Neuron (in vitro differentiated cells): ENCODE measurements around the gene KLHL13.
"Not testable (repeated sequence)": the region's sequence is repeated elsewhere in the genome, so short reads cannot be mapped to it uniquely, and the experiment has no call there.

ENCODE experiments used
- H2AFZ ChIP-seq: one replicate; pipeline ENCODE4 v1.6.1; 2013; ENCODE audit warnings: low read depth, mild to moderate bottlenecking, inconsistent platforms, low read length, moderate library complexity
- H3K27me3 ChIP-seq: one replicate; pipeline ENCODE4 v1.6.1; 2013; ENCODE audit warnings: low read length; ENCODE audit not compliant: insufficient read depth
- H3K36me3 ChIP-seq: one replicate; pipeline ENCODE4 v1.6.1; 2013; ENCODE audit warnings: low read length; ENCODE audit not compliant: insufficient read depth
- H3K4me1 ChIP-seq: one replicate; pipeline ENCODE4 v1.6.1; 2013; ENCODE audit warnings: low read length; ENCODE audit not compliant: insufficient read depth
- H3K4me3 ChIP-seq: 2 replicates; pipeline ENCODE4 v1.5.1; 2013; ENCODE audit warnings: mild to moderate bottlenecking, low read length, moderate library complexity
- H3K9me3 ChIP-seq: one replicate; pipeline ENCODE4 v1.6.1; 2013; ENCODE audit warnings: low read length

Gene KLHL13

DNA sequence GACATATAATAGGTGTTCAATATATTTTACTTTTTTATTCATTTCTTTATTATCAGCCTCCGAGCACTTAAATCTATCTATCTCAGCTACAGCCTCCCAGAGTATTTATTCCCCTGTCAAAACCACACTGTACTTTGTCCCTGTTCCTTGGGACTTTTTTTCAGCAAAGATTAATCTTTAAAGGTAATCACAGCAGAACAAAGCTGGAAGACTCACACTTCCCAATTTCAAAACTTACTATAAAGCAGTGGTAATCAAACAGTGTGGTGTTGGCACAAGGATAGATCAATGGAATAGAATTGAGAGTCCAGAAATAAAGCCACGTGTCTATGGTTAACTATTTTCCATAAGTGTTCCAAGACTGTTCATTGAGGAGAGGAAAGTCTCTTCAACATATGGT, 59.7 kb downstream of the KLHL13 start:
- no peaks in the 10 kb centered on the region for H3K36me3 ChIP-seq
- no peaks in the 10 kb centered on the region for H3K27me3 ChIP-seq
- no peak overlapping the region for H3K4me3 ChIP-seq
- no peaks in the 10 kb centered on the region for H3K9me3 ChIP-seq
- H3K4me1 ChIP-seq = no peaks in the 10 kb centered on the region
- no peak overlapping the region for H2AFZ ChIP-seq

GRCh38 chrX:118049713-118050112, 66.9 kb downstream of the KLHL13 start:
- H2AFZ ChIP-seq = no peak overlapping the region
- H3K27me3 ChIP-seq = no peaks in the 10 kb centered on the region
- H3K36me3 ChIP-seq = no peaks in the 10 kb centered on the region
- no peak overlapping the region for H3K4me3 ChIP-seq
- no peaks in the 10 kb centered on the region for H3K4me1 ChIP-seq
- H3K9me3 ChIP-seq = no peaks in the 10 kb centered on the region

- H3K4me1 ChIP-seq = no peaks in the 10 kb centered on the region
- H3K27me3 ChIP-seq = no peaks in the 10 kb centered on the region
- H2AFZ ChIP-seq = no peak overlapping the region
- H3K4me3 ChIP-seq = no peak overlapping the region
- H3K9me3 ChIP-seq = no peaks in the 10 kb centered on the region
- no peaks in the 10 kb centered on the region for H3K36me3 ChIP-seq
These were observed 69.0 kb downstream of the KLHL13 start for GRCh38 chrX:118047446-118048186.

GRCh38 chrX:118039591-118039990, 77.0 kb downstream of the KLHL13 start:
- no peaks in the 10 kb centered on the region for H3K9me3 ChIP-seq
- H3K27me3 ChIP-seq = no peaks in the 10 kb centered on the region
- H3K36me3 ChIP-seq = no peaks in the 10 kb centered on the region
- H3K4me3 ChIP-seq = no peak overlapping the region
- no peak overlapping the region for H2AFZ ChIP-seq
- H3K4me1 ChIP-seq = no peaks in the 10 kb centered on the region

- no peaks in the 10 kb centered on the region for H3K9me3 ChIP-seq
- no peak overlapping the region for H2AFZ ChIP-seq
- H3K27me3 ChIP-seq = no peaks in the 10 kb centered on the region
- no peak overlapping the region for H3K4me3 ChIP-seq
- H3K4me1 ChIP-seq = no peaks in the 10 kb centered on the region
- H3K36me3 ChIP-seq = no peaks in the 10 kb centered on the region
These were observed 77.8 kb downstream of the KLHL13 start for GRCh38 chrX:118038614-118039365.

DNA sequence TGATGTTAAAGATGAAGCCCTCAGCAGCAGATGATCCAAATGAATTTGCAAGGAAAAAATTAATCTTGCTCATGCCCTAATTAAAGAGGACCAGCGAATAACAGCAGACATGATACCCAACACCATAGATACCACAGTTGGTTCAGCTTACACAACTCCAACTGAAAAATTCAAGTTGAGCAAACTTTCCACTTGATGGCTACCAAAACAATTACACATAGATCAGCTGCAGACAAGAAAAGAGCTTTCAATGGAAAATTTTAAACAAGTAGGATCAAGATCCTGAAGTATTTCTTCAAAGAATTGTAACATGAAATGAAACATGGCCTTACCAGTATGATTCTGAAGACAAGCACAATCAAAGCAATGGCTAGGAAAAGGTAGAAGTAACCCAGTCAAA, 90.0 kb downstream of the KLHL13 start:
- Histone ChIP-seq H3K4me1 (no peaks in the 10 kb centered on the region), H3K4me3 (no peak overlapping the region)

DNA sequence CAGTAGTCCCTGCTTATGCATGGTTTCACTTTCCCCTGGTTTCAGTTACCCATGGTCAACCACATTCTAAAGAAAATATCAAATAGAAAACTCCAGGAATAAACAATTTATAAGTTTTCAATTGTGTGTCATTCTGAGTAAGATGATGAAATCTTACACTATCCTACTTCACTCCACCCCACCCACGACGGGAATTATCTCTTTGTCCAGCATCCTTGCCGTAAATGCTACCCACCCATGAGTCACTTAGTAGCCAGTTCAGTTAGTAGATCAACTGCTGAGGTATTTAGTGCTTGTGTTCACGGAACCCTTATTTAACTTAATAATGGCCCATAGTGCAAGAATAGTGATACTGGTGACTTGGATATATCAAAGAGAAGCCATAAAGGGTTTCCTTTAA, 91.4 kb downstream of the KLHL13 start:
- Histone ChIP-seq H3K4me3 (no peak overlapping the region), H3K36me3 (no peaks in the 10 kb centered on the region), H2AFZ (no peak overlapping the region), H3K27me3 (no peaks in the 10 kb centered on the region), H3K4me1 (no peaks in the 10 kb centered on the region), H3K9me3 (no peaks in the 10 kb centered on the region)

More for the DNA sequence above, 90.0 kb downstream of the KLHL13 start:
- Histone ChIP-seq H3K9me3 (no peaks in the 10 kb centered on the region), H3K27me3 (no peaks in the 10 kb centered on the region), H2AFZ (no peak overlapping the region), H3K36me3 (no peaks in the 10 kb centered on the region)

DNA sequence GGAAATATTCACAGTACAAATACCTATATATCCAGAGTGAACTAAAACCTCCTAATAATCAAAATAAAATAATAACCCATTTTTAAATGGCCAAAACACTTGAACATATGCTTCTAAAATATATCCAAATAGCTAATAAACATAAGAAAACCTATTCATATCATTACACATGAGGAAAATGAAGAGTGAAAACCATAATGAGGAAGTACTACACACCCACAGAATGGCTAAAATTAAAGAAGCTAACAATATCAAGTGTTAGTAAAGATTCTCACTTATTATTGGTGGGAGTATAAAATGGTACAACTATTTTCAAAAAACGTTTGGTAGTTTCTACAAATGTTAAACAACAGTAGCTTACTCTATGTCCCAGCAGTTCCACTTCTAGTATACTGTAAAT, 92.1 kb downstream of the KLHL13 start:
- no peaks in the 10 kb centered on the region for H3K27me3 ChIP-seq
- H2AFZ ChIP-seq = no peak overlapping the region
- no peaks in the 10 kb centered on the region for H3K9me3 ChIP-seq
- no peak overlapping the region for H3K4me3 ChIP-seq
- H3K4me1 ChIP-seq = no peaks in the 10 kb centered on the region
- H3K36me3 ChIP-seq = no peaks in the 10 kb centered on the region

- Histone ChIP-seq H2AFZ (no peak overlapping the region), H3K4me1 (no peaks in the 10 kb centered on the region), H3K36me3 (no peaks in the 10 kb centered on the region), H3K27me3 (no peaks in the 10 kb centered on the region), H3K4me3 (no peak overlapping the region), H3K9me3 (no peaks in the 10 kb centered on the region)
These were observed 93.9 kb downstream of the KLHL13 start for GRCh38 chrX:118022753-118023152.

- no peak overlapping the region for H3K4me3 ChIP-seq
- no peaks in the 10 kb centered on the region for H3K4me1 ChIP-seq
- H3K27me3 ChIP-seq = no peaks in the 10 kb centered on the region
- H3K9me3 ChIP-seq = no peaks in the 10 kb centered on the region
- no peaks in the 10 kb centered on the region for H3K36me3 ChIP-seq
- H2AFZ ChIP-seq = no peak overlapping the region
These were observed 100.2 kb downstream of the KLHL13 start for GRCh38 chrX:118016422-118016821.

GRCh38 chrX:118002417-118002816, 114.2 kb downstream of the KLHL13 start:
- not testable (repeated sequence) for H3K4me3 ChIP-seq, H2AFZ ChIP-seq, H3K4me1 ChIP-seq, H3K27me3 ChIP-seq, H3K9me3 ChIP-seq, H3K36me3 ChIP-seq

DNA sequence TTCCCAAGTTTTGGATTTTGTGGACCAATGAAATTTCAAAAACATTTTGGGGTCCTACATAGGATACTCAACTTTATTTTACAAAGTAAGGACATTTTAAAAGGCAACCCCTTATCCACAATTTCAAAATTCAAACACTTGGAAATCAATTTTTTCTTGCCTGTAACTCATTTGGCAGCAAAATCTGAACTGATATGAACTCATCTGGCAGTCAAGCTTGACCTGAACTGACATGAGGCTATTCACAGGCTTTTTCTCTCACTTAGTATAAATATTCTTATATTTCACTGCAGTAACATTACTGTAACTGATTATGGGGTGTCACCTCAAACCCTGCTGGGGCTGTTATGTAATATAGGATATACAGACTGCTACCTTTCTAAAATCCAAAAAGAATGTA, 116.1 kb downstream of the KLHL13 start:
- Histone ChIP-seq H3K4me1 (no peaks in the 10 kb centered on the region), H3K36me3 (no peaks in the 10 kb centered on the region), H3K9me3 (no peaks in the 10 kb centered on the region), H3K27me3 (no peaks in the 10 kb centered on the region), H3K4me3 (no peak overlapping the region), H2AFZ (no peak overlapping the region)

- no peaks in the 10 kb centered on the region for H3K27me3 ChIP-seq
- H2AFZ ChIP-seq = no peak overlapping the region
- no peaks in the 10 kb centered on the region for H3K36me3 ChIP-seq
- H3K9me3 ChIP-seq = no peaks in the 10 kb centered on the region
- H3K4me1 ChIP-seq = no peaks in the 10 kb centered on the region
- H3K4me3 ChIP-seq = no peak overlapping the region
These were observed 118.4 kb downstream of the KLHL13 start for GRCh38 chrX:117998171-117998570.
